Measurements from ENCODE around the gene PHTF2.

Gene PHTF2

GRCh38 chr7:77903597-77903996 lies 105.0 kb downstream of the PHTF2 start:
- TF ChIP-seq FOXP2 (optimal IDR thresholded peaks at IDR 0.05; ENCODE audit: borderline replicate concordance, extremely low read depth, extremely low read length, insufficient read depth), result no peak
- TF ChIP-seq, protein P1, sequence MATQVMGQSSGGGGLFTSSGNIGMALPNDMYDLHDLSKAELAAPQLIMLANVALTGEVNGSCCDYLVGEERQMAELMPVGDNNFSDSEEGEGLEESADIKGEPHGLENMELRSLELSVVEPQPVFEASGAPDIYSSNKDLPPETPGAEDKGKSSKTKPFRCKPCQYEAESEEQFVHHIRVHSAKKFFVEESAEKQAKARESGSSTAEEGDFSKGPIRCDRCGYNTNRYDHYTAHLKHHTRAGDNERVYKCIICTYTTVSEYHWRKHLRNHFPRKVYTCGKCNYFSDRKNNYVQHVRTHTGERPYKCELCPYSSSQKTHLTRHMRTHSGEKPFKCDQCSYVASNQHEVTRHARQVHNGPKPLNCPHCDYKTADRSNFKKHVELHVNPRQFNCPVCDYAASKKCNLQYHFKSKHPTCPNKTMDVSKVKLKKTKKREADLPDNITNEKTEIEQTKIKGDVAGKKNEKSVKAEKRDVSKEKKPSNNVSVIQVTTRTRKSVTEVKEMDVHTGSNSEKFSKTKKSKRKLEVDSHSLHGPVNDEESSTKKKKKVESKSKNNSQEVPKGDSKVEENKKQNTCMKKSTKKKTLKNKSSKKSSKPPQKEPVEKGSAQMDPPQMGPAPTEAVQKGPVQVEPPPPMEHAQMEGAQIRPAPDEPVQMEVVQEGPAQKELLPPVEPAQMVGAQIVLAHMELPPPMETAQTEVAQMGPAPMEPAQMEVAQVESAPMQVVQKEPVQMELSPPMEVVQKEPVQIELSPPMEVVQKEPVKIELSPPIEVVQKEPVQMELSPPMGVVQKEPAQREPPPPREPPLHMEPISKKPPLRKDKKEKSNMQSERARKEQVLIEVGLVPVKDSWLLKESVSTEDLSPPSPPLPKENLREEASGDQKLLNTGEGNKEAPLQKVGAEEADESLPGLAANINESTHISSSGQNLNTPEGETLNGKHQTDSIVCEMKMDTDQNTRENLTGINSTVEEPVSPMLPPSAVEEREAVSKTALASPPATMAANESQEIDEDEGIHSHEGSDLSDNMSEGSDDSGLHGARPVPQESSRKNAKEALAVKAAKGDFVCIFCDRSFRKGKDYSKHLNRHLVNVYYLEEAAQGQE (IDR thresholded peaks at IDR 0.05; ENCODE audit: insufficient read depth in 1 of 2, low read depth in 2 of 2, low read length in 2 of 2), result no peak
- no peak for TF ChIP-seq POLR2AphosphoS5 (IDR thresholded peaks at IDR 0.05; ENCODE audit: low read depth, low read length)
- TF ChIP-seq SIN3A (IDR thresholded peaks at IDR 0.05; ENCODE audit: borderline replicate concordance, insufficient read depth, low read length), result no peak
- TF ChIP-seq TAF1 (IDR thresholded peaks at IDR 0.05; ENCODE audit: borderline replicate concordance, insufficient read depth, low read length), result no peak

DNA sequence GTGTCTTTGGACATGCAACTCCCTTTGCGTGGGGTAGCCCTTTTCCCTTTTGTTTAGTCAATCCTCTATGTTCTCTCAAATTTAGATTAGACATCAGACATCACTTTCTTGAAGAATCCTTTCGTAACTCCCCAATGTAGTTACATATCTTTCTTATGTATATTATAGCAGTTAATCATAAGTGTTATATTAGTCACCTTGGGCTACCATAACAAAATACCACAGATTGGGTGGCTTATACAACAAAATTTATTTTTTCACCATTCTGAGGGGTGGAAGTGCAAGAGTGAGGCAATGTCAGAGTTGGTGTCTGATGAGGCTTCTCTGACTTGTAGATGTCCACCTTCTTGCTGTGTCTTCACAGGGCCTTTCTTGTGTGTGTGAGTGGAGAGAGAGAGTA lies 105.7 kb downstream of the PHTF2 start:
- TF ChIP-seq POLR2AphosphoS5 (IDR thresholded peaks at IDR 0.05; ENCODE audit: low read depth, low read length) (no peak), SIN3A (IDR thresholded peaks at IDR 0.05; ENCODE audit: borderline replicate concordance, insufficient read depth, low read length) (no peak), FOXP2 (optimal IDR thresholded peaks at IDR 0.05; ENCODE audit: borderline replicate concordance, extremely low read depth, extremely low read length, insufficient read depth) (no peak), TAF1 (IDR thresholded peaks at IDR 0.05; ENCODE audit: borderline replicate concordance, insufficient read depth, low read length) (no peak)
- TF ChIP-seq, protein P1 (IDR thresholded peaks at IDR 0.05; ENCODE audit: insufficient read depth in 1 of 2, low read depth in 2 of 2, low read length in 2 of 2), result no peak

- TF ChIP-seq TAF1 (IDR thresholded peaks at IDR 0.05; ENCODE audit: borderline replicate concordance, insufficient read depth, low read length) (no peak), SIN3A (IDR thresholded peaks at IDR 0.05; ENCODE audit: borderline replicate concordance, insufficient read depth, low read length) (no peak), FOXP2 (optimal IDR thresholded peaks at IDR 0.05; ENCODE audit: borderline replicate concordance, extremely low read depth, extremely low read length, insufficient read depth) (no peak), POLR2AphosphoS5 (IDR thresholded peaks at IDR 0.05; ENCODE audit: low read depth, low read length) (no peak)
These were observed 108.7 kb downstream of the PHTF2 start for GRCh38 chr7:77907281-77907680.

DNA sequence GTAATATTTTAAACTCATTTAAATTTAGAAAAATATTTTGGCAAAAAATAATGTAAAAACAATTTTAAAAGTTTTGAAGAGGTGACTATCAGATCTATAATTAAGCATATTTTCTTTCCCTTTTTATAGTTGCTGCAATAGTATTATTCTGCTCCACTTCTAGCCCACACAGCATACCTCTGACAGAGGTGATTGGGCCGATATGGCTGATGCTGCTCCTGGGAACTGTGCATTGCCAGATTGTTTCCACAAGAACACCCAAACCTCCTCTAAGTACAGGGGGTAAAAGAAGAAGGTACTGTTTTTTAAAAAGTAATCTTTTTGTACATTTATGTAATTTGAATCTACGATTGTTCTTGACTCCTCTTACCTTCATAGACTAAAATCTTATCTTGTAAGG lies 110.1 kb downstream of the PHTF2 start:
- TF ChIP-seq SIN3A (IDR thresholded peaks at IDR 0.05; ENCODE audit: borderline replicate concordance, insufficient read depth, low read length) (no peak), FOXP2 (optimal IDR thresholded peaks at IDR 0.05; ENCODE audit: borderline replicate concordance, extremely low read depth, extremely low read length, insufficient read depth) (no peak), TAF1 (IDR thresholded peaks at IDR 0.05; ENCODE audit: borderline replicate concordance, insufficient read depth, low read length) (no peak), POLR2AphosphoS5 (IDR thresholded peaks at IDR 0.05; ENCODE audit: low read depth, low read length) (no peak)
- TF ChIP-seq, protein P1 (IDR thresholded peaks at IDR 0.05; ENCODE audit: insufficient read depth in 1 of 2, low read depth in 2 of 2, low read length in 2 of 2), result no peak

- TF ChIP-seq TAF1 (IDR thresholded peaks at IDR 0.05; ENCODE audit: borderline replicate concordance, insufficient read depth, low read length) (no peak), FOXP2 (optimal IDR thresholded peaks at IDR 0.05; ENCODE audit: borderline replicate concordance, extremely low read depth, extremely low read length, insufficient read depth) (no peak), POLR2AphosphoS5 (IDR thresholded peaks at IDR 0.05; ENCODE audit: low read depth, low read length) (no peak), SIN3A (IDR thresholded peaks at IDR 0.05; ENCODE audit: borderline replicate concordance, insufficient read depth, low read length) (no peak)
- TF ChIP-seq, protein P1 (IDR thresholded peaks at IDR 0.05; ENCODE audit: insufficient read depth in 1 of 2, low read depth in 2 of 2, low read length in 2 of 2), result no peak
These were observed 111.6 kb downstream of the PHTF2 start for GRCh38 chr7:77910124-77910523.

All from PFSK-1 (cell line).